WI38 (cell line): Measurements from ENCODE around the gene FUT4.

Source experiments
- H3K4me3 ChIP-seq: 2 replicates; pipeline ENCODE4 v1.5.1; 2011; ENCODE audit warnings: low read depth, mild to moderate bottlenecking, control low read depth, low read length
- CTCF ChIP-seq: IDR thresholded peaks from 2 replicates; pipeline ENCODE4 v1.5.1; 2012; ENCODE audit warnings: low read depth, mild to moderate bottlenecking, control low read depth, low read length

FUT4 gene

DNA sequence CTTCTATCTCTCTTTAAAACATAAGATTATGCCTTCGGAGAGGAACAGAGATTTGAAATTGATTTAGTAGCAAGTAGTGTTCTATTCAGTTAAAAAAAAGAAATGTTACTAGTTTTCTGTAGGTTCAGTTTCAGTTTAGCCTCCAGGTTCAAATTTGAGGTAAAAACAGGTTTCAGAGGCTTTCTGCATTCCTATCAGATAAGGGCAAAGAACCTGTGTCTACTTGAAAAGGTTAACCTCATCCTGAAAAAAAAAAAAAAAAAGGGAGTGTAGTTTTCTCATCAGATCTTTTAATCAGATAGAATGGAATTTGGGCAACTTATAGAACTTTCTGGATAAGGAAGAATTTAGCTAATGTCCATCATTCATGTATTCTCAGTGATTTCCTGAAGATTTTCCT lies 19.4 kb upstream of the FUT4 start:
- no peak overlapping the region for H3K4me3 ChIP-seq
- no peak for TF ChIP-seq CTCF

DNA sequence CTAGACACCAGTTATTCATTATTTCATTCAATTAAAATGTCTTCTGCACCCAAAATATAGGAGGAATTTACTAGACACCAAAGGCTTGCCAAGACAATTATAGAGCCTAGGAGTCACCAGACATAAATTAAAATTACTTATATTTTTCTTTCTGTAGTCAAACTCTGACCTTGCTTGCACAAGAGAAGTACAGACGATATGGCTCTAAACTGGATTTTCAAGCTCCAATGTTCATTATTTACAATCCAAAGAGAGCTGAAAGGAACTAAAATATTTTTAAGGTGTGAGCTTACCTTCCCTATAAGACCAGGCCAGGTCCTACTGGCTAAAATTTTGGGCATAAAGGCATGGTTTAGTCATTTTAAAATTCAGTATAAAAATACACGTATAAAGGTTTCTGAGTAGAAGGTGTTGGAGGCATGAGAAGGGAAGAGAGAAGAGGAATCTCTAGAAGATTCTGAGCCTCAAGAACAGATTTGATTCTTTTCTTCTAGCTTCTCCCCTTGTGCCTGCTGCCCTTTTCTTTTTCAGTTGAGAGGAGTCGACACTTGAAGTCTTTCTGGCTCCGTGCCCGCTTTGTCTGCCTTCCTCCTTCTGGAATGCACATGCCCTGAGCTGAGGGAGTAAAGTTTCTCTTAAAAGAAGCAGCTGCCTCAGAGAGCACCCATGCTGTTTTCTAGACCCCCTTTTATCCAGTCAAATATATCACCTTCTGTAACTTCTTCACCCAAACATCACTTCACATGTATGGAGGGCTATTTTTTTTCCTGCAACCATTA lies 18.0 kb upstream of the FUT4 start:
- H3K4me3 ChIP-seq = no peak overlapping the region
- TF ChIP-seq CTCF = no peak

DNA sequence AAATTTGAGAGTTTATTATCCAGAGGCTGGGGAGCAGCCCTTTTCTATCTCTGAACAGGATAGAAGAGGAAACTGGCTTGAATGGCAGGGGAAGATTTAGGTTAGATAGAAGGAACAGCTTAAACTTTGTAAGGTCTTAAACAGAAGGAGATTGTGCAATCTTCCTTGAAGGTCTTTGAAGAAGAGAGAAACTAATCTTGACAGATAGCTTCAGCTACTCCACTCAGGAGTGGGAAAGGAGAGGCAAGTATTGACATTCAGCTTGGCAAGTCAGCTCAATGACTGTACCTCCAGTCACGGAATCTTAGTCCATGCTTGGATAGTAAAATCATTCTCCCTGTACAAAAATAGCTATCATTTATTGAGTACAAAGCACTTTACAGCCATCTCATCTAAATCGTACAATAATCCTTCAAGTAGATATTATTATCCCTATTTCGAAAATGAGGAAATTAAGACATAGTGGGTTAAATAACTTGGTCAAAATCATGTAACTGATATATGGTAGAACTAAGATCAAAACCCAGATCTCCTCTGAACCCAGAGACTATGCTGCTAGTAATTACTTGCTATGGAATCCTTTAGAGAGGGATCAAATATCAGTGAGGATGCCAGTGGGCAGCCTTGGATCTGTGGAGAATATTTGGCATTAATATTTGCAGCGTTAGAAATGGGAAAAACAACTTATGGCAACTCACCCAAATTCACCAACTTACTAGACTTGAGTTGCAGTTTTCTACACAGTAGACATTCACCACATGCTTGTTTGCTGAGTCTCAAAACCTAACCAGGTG lies 16.9 kb upstream of the FUT4 start:
- no peak overlapping the region for H3K4me3 ChIP-seq
- TF ChIP-seq CTCF = no peak

DNA sequence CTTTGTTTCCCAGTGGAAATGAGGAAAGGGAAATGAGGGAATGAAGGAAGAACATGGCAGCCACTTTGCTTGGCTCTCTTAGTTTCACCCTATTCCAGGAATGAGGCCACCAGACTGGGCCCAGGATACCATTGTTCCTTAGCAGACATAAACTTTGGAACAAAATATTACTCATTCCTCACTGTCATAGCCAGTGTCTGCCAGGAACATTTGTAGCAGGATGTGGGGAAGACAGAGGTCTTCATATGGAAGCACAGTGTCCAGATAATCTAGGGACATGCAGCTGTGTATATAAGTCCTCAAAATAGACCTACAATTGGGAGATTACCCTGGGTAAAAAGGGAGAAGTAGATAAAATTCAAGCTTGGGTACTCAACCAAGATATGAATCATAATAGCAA lies 15.2 kb upstream of the FUT4 start:
- no peak for TF ChIP-seq CTCF
- H3K4me3 ChIP-seq = no peak overlapping the region

- no peak for TF ChIP-seq CTCF
- H3K4me3 ChIP-seq = no peak overlapping the region
These were observed 11.5 kb upstream of the FUT4 start for GRCh38 chr11:94532211-94532610.

DNA sequence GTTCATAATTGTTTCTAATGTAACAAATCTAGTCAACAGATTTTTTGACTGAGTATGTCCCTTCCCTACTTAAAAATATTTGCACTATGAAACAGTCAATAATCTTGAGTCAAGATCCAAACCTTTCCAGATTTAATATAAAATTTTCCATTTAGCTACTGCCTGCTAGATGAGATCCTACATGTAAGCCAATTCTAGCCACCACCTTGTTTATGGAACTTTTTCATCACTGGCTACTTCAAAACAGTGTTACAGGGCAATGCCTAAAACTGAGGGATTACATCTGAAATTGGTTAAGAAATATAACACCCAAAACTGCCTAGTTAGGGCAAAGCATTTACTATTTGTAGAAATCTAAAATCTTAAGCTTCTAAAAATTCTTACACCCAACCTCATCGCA lies 10.5 kb upstream of the FUT4 start:
- no peak for TF ChIP-seq CTCF
- no peak overlapping the region for H3K4me3 ChIP-seq
